GM19240 (cell line): ENCODE data around the gene VMAC.

Experiments used
- DNase-seq: peaks from one replicate; pipeline ENCODE4 v3.0.0; 2011; ENCODE audit warnings: low spot score; ENCODE audit not compliant: insufficient read length

VMAC gene

GRCh38 chr19:5903624-5904351, 884 bp upstream of the VMAC start, which contains the start of gene NDUFA11:
NDUFA11 (minus strand) TSS chr19:5903790; CDS start chr19:5903708, 82 bp downstream.
- DNase-seq, result peak; percentile 93

GRCh38 chr19:5905114-5905778, 574 bp downstream of the VMAC start:
- DNase-seq, result no peak

- DNase-seq, result no peak
These were observed 2.6 kb downstream of the VMAC start for GRCh38 chr19:5907241-5907640.

- DNase-seq, result no peak
These were observed 4.2 kb downstream of the VMAC start for GRCh38 chr19:5908773-5909442.

GRCh38 chr19:5910638-5910907, 5.9 kb downstream of the VMAC start:
- no peak for DNase-seq

- DNase-seq, result no peak
These were observed 6.7 kb downstream of the VMAC start for GRCh38 chr19:5911366-5911765.

- no peak for DNase-seq
These were observed 9.2 kb downstream of the VMAC start, which contains the start of gene CAPS for GRCh38 chr19:5913739-5914357. CAPS (plus strand) TSS chr19:5914254; CDS start chr19:5914407, 153 bp downstream.

- DNase-seq, result no peak
These were observed 9.7 kb downstream of the VMAC start for GRCh38 chr19:5914358-5914774.

GRCh38 chr19:5914946-5915781, 10.5 kb downstream of the VMAC start:
- no peak for DNase-seq

GRCh38 chr19:5915782-5916165, 11.1 kb downstream of the VMAC start:
- no peak for DNase-seq

- DNase-seq, result no peak
These were observed 11.6 kb downstream of the VMAC start for GRCh38 chr19:5916181-5916708.

- no peak for DNase-seq
These were observed 12.9 kb downstream of the VMAC start for GRCh38 chr19:5917431-5918107.

GRCh38 chr19:5918463-5919079, 13.9 kb downstream of the VMAC start:
- DNase-seq, result no peak

GRCh38 chr19:5921516-5922160, 17.0 kb downstream of the VMAC start:
- no peak for DNase-seq

GRCh38 chr19:5922161-5922545, 17.5 kb downstream of the VMAC start:
- DNase-seq, result no peak

- no peak for DNase-seq
These were observed 18.7 kb downstream of the VMAC start for GRCh38 chr19:5923356-5923755.

- DNase-seq, result no peak
These were observed 21.3 kb downstream of the VMAC start for GRCh38 chr19:5925830-5926427.

- no peak for DNase-seq
These were observed 22.2 kb downstream of the VMAC start for GRCh38 chr19:5926641-5927440.
